NCI-H1930 (cell line): ENCODE measurements around the gene PLTP.
A peak's percentile ranks its signal among the peaks of the same experiment; 100 is the strongest.

Experiments
- DNase-seq, 2 experiments: peaks; one replicate each; lab custom pipeline; 2025; lab: John Stamatoyannopoulos, UW

Gene PLTP

DNA sequence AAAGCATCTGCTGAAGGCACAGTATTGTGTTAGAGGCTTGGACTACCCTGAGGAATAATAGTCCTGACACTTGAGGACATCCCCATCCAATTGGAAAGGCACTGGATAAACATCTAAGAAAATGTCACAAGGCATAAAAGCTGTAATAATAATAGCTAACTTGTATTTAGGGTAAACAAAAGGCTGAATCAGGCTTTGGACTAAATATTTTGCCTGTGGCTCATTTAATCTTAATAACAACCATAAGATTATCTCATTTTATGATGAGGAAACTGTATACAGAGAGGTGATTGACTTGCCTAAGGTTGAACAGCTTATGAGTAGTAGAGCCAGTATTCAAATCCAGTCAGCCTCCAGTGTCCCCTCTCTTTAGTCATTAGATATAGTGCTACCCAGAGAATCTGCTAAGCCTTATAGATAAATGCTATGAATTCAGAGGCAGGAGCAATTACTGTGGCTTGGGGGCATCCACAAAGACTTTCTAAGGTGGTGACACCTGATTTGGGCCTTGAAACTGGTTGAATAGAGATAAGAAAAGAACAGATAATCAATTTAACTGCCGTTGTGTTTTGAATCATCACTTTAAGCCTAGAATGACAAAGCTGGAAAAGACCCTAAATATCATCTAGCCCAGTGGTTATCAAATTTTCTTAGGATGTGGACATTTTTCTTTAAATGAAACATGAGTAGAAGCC, 38.4 kb downstream of the PLTP start:
- DNase-seq, result no peak

DNA sequence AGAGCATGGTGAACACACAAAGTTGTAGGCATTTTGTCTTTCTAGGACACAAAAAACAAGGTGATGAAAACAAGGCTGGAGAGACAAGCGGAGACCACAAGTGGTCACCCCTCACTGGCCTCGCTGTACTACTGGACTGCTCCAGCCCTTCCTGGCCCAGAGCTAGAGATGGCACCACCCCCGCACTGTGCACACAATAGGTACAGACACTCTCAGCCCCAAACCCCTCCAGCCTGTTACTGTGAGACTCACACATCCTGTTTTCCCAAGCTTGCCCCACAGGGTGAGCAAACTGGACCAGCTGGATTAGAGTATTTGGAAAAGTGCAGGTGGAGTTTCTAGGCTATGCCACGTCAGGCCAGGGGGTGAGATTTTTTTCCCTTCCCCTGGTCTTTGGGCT, 39.3 kb downstream of the PLTP start:
- no peak for DNase-seq

DNA sequence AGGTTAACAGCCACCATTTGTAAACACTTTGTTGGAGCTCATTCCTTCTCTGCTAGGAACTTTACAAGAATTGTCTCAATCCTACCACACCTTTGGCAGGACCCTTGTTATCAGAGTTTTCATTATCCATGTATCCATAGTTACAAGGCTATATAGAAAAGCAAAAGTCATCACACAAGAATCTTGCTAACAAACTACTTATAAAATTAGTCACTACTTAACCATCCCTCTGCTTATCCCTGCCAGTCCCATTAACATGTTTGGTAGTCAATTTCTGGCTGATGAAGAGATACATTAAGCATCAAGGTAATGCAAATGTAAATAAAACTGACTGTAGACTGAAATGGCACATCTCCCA, 44.2 kb downstream of the PLTP start:
- DNase-seq, result no peak

DNA sequence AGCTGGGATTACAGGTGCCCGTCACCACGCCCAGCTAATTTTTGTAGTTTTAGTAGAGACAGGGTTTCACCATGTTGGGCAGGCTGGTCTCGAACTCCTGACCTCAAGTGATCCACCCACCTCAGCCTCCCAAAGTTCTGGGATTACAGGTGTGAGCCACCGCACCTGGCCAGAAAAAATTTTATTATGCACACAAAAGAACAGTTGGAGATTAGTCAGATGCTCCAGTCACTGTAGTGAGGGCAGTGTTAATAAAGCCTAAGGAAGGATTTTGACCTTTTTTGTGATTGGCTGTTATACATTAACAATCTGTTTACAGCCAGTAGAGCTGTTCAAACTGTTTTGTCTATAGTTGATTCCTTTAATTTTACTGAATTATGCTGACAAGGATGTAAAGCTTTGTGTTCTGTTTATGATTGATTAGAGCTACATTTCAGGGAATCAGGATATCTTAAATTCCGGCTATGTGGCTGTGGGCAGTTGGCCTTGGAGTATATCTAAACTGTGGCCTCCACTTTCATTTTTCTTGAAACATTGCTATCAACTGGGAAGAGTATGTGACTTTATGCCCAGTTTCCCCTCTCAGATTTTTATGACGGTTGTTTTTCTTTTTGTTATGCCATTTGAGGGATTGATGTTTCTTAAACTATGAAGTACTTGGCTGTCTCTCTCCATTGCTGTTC, 44.7 kb downstream of the PLTP start:
- no peak for DNase-seq

DNA sequence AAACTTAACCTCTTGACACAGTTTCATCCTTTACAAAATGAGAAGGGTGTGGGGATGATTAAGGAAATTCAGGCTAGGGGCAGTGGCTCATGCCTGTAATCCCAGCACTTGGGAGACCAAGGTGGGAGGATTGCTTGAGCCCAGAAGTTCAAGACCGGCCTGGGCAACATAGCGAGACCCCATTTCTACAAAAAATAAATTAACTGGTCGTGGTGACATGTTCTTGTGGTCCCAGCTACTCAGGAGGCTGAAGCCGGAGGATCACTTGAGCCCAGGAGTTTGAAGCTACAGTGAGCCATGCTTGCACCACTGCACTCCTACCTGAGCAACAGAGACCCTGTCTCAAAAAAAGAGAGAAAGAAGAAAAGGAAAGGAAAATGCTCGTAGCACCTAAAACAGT, 45.5 kb downstream of the PLTP start:
- DNase-seq, result no peak

DNA sequence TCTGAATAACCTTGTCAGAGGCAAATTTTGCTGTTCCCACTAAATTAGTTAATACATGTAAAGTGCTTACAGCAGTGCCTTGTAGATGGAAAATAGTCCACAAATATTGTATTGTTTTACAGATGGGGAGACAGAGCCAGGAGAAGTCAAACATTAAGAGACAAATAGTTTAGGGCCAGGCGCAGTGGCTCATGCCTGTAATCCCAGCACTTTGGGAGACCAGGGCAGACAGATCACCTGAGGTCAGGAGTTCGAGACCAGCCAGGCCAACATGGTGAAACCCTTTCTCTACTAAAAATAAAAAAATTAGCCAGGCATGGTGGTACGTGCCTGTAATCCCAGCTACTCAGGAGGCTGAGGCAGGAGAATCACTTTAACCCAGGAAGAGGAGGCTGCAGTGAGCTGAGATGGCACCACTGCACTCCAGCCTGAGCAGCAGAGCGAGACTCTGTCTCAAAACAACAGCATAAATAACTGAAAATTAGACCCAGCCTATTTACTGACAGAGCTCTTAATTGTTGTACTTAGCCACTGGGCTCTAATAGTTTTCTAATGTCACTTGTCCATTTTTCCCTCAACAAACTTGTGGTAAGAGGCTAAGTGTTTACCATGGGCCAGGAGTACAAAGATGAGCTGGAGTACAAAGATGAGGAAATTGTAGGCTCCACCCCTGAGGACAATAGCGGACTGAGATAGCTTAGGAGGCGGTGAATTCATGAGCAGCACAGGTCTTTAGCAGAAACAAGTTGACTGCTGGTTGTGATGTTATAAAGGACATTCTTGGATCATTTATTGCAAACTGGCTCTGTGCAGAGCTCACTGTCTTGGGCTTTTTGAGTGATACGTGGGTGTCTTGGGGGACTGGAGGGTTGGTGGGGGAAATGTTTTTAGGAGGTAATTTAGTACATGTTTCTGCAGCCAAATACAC, 48.1 kb downstream of the PLTP start:
- DNase-seq, result no peak

DNA sequence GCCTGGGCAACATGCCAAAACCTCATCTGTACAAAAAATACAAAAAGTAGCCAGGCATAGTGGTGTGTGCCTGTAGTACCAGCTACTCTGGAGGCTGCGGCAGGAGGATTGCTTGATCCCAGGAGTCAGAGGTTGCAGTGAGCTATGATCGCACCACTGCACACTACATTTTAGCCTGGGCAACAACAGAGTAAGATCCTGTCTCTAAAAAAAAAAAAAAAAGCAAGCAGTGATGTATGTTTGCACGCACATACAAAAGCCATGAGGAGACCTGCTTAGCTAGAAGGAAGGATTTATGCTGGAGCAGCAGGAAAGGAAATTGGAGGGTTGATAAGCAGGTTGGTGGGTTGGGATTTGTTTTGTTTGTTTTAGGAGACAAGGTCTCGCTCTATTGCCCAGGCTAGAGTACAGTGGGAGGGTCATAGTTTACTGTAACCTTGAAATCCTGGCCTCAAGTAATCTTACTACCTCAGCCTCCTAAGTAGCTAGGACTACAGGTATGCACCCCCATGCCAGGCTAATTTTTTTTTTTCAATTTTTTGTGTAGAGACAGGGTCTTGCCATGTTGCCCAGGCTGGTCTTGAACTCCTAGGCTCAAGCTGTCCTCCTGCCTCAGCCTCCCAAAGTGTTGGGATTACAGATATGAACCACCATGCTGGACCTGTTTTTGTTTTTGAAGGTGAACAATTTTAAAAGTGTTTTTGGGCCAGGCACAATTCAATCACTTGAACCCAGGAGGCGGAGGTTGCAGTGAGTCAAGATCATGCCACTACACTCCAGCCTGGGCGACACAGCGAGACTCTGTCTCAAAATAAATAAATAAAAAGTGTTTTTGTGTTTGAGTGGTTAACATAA, 50.5 kb downstream of the PLTP start:
- no peak for DNase-seq

DNA sequence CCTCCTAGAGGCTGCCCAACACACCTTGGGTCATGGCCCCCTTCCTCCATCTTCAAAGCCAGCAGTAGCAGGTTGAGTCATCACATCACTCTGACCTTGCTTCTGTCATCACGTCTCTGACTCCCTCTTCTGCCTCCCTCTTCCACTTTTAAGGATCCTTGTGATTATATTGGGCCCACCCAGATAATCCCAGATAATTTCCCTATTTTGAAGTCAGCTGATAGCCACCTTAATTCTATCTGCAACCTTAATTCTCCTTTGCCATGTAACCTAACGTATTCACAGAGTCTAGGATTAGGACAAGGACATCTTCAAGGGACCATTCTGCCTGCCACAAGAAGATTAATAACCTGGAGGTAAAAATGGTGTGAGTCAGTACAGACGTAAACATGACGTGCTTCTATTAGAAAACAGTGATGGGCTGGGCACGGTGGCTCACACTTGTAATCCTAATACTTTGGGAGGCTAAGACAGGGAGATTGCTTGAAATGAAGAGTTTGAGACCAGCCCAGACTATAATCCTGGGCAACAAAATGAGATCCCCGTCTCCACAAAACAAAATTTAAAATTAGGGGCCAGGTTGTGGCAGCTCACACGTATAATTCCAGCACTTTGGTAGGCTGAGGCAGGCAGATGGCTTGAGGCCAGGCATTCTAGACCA, 51.3 kb downstream of the PLTP start:
- no peak for DNase-seq

DNA sequence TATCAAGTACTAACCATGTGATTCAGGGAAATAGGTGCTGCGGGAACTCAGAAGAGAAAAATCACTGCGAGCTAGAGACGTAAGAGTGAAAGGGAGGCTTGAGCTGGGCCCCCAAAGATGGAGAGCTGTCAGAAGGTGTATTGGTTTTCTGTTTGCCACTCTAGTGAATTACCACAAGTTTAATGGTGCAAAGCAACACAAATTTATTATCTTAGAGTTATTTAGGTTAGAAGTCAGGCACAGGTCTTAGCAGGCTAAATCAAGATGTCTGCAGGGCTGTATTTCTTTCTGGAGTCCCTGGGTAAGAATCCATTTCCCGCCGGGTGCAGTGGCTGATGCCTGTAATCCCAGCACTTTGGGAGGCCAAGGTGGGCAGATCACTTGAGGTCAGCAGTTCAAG, 52.0 kb downstream of the PLTP start:
- DNase-seq, result no peak

DNA sequence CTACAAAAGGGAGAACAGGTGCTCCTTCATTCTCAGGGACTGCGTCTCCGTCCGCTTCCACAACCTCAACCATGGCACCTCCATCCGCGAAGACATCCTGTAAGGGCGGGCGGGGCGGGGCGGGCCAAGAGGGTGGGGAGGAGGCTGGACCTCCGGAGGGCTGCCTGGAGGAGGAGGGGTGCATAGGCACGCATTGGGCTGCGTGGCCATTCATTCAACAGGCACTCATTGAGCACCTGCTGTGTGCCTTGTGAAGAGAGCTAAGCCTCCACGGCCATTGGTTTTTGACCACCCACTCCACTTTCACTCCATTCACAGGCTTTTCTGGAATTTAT, 54.1 kb downstream of the PLTP start:
- DNase-seq, result no peak

DNA sequence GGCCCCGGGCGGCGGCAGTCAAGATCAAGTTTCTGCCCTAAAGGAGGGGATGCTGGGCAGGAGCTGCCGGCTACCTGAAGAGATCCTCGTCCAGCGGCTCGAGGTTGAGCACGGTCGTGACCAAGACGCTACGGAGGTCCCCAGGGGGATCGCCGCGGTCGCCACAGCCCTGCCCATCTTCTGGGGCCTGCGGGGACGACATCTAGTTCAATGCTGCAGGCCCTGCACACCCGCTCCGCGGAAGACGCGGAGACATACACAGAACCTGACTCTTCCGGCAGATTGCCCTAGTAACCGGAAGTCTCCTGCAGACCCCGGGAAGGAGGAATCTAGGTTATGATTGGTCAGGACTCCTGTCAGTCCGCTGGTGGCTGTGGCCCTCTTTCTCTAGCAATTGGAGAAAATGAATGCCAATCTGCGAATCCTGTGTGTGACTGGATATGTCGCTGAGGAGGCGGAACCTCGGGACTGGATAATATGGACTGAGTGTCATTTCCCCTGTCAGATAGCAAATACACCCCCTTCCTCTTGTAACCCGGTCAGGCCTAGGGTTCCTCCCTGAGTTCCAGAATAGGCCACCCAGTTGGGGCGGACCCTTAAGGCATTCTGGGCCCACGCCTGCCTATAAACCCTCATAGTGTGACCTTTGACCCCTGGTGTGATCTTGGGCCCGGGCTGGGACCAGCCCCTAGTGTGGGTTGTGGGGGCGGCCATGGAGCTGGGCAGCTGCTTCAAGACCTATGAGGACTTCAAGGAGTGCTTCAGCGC, 54.7 kb downstream of the PLTP start, which contains the start of the genes ACOT8 and ZSWIM3:
Gene ACOT8, minus strand, starts transcription at position 279 of the 768 bp plus-strand sequence. Its CDS starts 77 bp downstream, at position 202.
Gene ZSWIM3, plus strand, starts transcription at position 501 of the 768 bp plus-strand sequence. Its CDS starts 212 bp downstream, at position 713.
- DNase-seq, result peak; percentile 100

DNA sequence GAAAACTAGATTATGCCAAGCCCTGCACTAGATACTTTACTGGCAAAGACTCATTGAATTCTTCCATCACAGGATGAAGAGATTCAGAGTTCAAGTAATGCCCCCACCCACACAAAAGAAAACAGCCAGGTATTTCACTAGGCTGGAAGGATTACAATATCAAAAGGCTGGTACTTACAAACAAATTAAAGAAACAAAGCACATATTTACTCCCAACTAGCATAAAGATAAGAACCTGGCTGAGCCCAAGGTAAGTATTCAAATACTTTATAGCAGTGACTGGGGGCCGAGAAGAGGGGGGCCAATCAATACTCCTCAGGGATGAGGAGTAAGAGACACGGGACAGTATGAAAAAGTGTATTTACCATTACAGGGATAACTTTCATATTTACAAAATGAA, 58.5 kb downstream of the PLTP start:
- no peak for DNase-seq

DNA sequence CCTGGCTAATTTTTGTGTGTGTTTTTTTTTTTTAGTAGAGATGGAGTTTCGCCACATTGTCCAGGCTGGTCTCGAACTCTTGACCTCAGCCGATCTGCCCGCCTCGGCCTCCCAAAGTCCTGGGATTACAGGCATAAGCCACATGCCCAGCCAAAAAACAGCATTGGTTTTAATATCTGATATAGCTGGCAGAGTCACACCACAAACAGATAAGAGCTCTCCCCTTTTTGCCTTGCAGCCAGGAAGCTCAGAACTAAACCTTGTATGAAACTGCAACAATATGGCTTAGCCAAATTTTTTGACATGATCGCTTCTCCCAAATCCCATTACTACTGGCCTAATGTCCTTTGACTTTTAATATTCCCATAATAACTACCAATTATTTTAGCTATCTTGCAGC, 59.6 kb downstream of the PLTP start:
- no peak for DNase-seq

DNA sequence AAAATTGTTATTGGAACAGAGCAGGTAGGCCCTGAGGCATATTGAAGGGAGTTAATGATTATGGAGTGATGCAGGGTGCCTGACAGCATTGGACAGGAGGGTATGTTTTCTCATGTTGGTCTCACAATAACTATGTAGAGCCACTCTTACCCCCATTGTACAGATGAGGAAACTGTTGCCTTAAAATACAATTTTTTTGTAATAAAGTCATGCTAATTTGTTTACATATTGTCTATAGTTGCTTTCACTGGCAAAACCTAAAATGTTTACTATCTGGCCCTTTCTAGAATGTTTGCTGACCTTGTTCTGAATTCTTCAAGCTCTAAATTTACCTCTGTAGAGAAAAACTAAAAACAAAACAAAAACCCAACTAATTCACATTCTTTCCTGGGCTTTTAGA, 60.5 kb downstream of the PLTP start:
- DNase-seq, result no peak

DNA sequence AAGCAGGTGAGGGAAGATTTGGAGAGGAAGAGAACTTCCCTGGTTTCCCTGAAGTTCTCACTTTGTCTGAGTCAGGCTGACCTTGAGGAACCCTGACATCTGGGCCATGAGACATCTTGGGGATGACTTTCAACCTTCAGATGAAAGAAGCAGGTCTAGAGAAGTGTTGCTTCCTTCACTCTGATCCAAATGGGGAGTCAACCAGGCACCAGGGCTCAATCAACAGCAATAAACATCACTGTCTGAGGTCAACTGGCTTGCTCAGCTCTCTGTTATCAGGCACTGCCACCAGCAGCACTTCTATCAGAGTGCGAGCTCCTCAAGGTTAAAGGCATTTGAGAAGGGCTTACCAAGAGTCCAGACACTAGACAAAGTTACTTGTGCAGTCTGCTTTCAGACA, 61.0 kb downstream of the PLTP start:
- no peak for DNase-seq

DNA sequence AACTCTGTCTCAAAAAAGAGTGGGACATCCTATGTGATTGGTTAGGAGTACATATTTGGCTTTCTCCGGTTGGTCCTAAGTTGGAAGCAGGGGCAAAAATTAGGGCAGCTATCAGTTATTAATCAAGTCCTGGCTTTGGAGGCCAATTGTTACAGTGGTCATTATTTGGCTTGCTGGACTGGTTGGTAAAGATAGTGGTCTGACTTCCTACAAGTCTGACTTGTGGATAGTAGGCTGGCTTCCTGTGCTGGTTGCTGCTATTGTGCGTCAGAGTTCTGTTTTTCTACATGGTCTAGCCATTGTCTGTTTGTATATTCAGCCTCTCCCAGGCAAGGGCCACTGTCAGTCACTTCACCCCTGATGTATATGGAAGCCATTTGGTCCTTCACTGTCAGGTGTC, 61.7 kb downstream of the PLTP start:
- no peak for DNase-seq

DNA sequence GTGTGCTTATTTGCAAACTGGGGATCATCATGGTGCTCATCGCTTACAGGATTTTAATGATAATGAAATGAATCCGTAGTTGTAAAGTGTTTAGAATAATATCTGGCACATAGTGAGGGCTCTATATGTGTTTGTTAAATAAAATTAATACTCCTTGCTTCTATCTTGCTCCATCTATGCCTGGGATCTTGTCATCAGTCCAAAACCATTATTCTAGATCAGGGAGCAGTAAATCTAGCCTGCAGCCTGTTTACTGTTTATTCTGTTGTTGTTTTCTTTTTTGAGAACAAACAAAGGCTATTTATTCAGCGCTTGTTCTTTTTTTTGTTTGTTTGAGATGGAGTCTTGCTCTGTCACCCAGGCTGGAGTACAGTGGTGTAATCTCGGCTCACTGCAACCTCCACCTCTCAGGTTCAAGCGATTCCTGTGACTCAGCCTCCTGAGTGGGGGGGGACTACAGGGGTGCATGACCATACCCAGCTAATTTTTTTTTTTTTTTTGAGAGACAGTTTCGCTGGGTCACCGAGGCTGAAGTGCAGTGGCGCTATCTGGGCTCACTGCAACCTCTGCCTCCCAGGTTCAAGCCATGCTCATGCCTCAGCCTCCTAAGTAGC, 62.9 kb downstream of the PLTP start:
- DNase-seq, result no peak
